K562 (cell line): ENCODE data around the gene AHCYL1. TPM values are rescaled to one million over a fixed set of nuclear protein-coding genes. Genes with fewer than 3 reads are reported as not detected.
A peak's percentile ranks its signal among the peaks of the same experiment; 100 is the strongest.

Experiments
- GATA2 ChIP-seq: sonication (generic); formaldehyde crosslinking; IDR thresholded peaks from 2 replicates; pipeline ENCODE4 v1.4.0; 2020; ENCODE audit warnings: mild to moderate bottlenecking, missing genetic modification reagents
- HCFC1 ChIP-seq: IDR thresholded peaks from 2 replicates; pipeline ENCODE4 v1.6.1; 2012; ENCODE audit warnings: low read depth, low read length, improper control_type of control experiment
- HDAC8 ChIP-seq: fragments of 450-650 bp; IDR thresholded peaks from 2 replicates; pipeline ENCODE4 v1.6.1; 2016; ENCODE audit warnings: mild to moderate bottlenecking, missing genetic modification characterization, moderate library complexity, missing compliant biosample characterization
- HIVEP1 ChIP-seq: fragments of 250-450 bp; sonication (Bioruptor Pico); IDR thresholded peaks from 2 replicates; pipeline ENCODE4 v1.4.0; 2020; ENCODE audit warnings: mild to moderate bottlenecking
- JUN ChIP-seq, 2 experiments: sonication (generic) in 1 of 2; formaldehyde crosslinking in 1 of 2; IDR thresholded peaks; 2 replicates each; pipeline versions ENCODE4 v1.6.1 to v1.8.0; 2012 to 2022; ENCODE audit warnings: borderline replicate concordance in 2 of 2, mild to moderate bottlenecking in 2 of 2, improper control_type of control experiment in 1 of 2, low read depth in 1 of 2, low read length in 1 of 2, missing genetic modification reagents in 1 of 2
- MEIS2 ChIP-seq: fragments of 450-650 bp; IDR thresholded peaks from 2 replicates; pipeline ENCODE4 v1.6.1; 2014; ENCODE audit warnings: mild to moderate bottlenecking; ENCODE audit not compliant: partially characterized antibody
- MXI1 ChIP-seq: IDR thresholded peaks from 2 replicates; pipeline ENCODE4 v1.6.1; 2011; ENCODE audit warnings: low read depth, mild to moderate bottlenecking, improper control_type of control experiment, low read length
- PBX2 ChIP-seq, 2 experiments: IDR thresholded peaks in 1 of 2; conservative IDR thresholded peaks in 1 of 2; 2 replicates each; pipeline ENCODE4 v1.6.1; 2016; ENCODE audit warnings: low read depth in 2 of 2, mild to moderate bottlenecking in 1 of 2, missing compliant biosample characterization in 1 of 2, missing genetic modification characterization in 1 of 2, moderate library complexity in 1 of 2
- RNF2 ChIP-seq: sonication (generic); IDR thresholded peaks from 2 replicates; pipeline ENCODE4 v1.6.1; 2016
- SMAD2 ChIP-seq: fragments of 150-350 bp; IDR thresholded peaks from 2 replicates; pipeline ENCODE4 v1.6.1; 2014; ENCODE audit warnings: low read depth, mild to moderate bottlenecking, low read length
- TAF7 ChIP-seq: fragments of 450-650 bp; IDR thresholded peaks from 2 replicates; pipeline ENCODE4 v1.6.1; 2016; ENCODE audit warnings: missing genetic modification characterization, missing compliant biosample characterization
- ZNF12 ChIP-seq: sonication (generic); formaldehyde crosslinking; IDR thresholded peaks from 2 replicates; pipeline ENCODE4 v1.4.0; 2020; ENCODE audit warnings: mild to moderate bottlenecking, missing genetic modification reagents
- ZNF316 ChIP-seq: fragments of 450-650 bp; IDR thresholded peaks from 2 replicates; pipeline ENCODE4 v1.6.1; 2016
- ZNF436 ChIP-seq: fragments of 250-450, 450-650 bp; sonication (Bioruptor Pico); formaldehyde crosslinking; IDR thresholded peaks from 2 replicates; pipeline ENCODE4 v1.7.0; 2020; ENCODE audit warnings: mild to moderate bottlenecking
- polyA plus RNA-seq, 8 experiments: library from polyadenylated mRNA; depleted of rRNA in 4 of 8; stranded (reverse) in 5 of 8; unstranded in 3 of 8; fragments of >200 nt; fragmentation: Nextera tagmentation in 2 of 8; fragmentation: Illumina TruSeq in 1 of 8; extraction: Ambion mirVana in 2 of 8; extraction: Trizol in 1 of 8; gene quantifications; 2 replicates each; pipeline versions ENCODE4 v1.2.1 to v1.2.3, GENCODE V29; 2011 to 2014; ENCODE audit warnings: inconsistent platforms in 1 of 8, missing spikeins in 1 of 8
- total RNA-seq, 7 experiments: library from RNA; depleted of rRNA in 6 of 7; stranded (reverse); fragments of >200 nt in 6 of 7; fragmentation: Illumina TruSeq in 2 of 7; extraction: Trizol in 2 of 7; gene quantifications; 2 replicates each; pipeline versions ENCODE4 v1.2.1 to v1.2.3, GENCODE V29; 2011 to 2021; ENCODE audit warnings: low replicate concordance in 1 of 7
- TF ChIP-seq, protein P1 (sequence below): sonication (generic); formaldehyde crosslinking; IDR thresholded peaks from 2 replicates; pipeline ENCODE4 v1.8.0; 2022; ENCODE audit warnings: mild to moderate bottlenecking, missing genetic modification reagents, borderline replicate concordance
- TF ChIP-seq, protein P2 (sequence below), 2 experiments: fragments of 150-350 bp in 1 of 2; IDR thresholded peaks; 2 replicates each; pipeline ENCODE4 v1.6.1; 2012 to 2016; ENCODE audit warnings: low read depth in 2 of 2, low read length in 2 of 2, mild to moderate bottlenecking in 1 of 2, moderate library complexity in 1 of 2
- TF ChIP-seq, protein P3 (sequence below): sonication (generic); formaldehyde crosslinking; IDR thresholded peaks from 2 replicates; pipeline ENCODE4 v1.4.0; 2020; ENCODE audit warnings: mild to moderate bottlenecking, missing genetic modification reagents

The AHCYL1 gene
- total and polyA plus RNA-seq, 9 of the 15 experiments (the other 6 are each of a cell fraction or from before 2014, with no cell fraction given), result 27.3 to 118 (median 44.5) TPM

- TF ChIP-seq, protein P1, sequence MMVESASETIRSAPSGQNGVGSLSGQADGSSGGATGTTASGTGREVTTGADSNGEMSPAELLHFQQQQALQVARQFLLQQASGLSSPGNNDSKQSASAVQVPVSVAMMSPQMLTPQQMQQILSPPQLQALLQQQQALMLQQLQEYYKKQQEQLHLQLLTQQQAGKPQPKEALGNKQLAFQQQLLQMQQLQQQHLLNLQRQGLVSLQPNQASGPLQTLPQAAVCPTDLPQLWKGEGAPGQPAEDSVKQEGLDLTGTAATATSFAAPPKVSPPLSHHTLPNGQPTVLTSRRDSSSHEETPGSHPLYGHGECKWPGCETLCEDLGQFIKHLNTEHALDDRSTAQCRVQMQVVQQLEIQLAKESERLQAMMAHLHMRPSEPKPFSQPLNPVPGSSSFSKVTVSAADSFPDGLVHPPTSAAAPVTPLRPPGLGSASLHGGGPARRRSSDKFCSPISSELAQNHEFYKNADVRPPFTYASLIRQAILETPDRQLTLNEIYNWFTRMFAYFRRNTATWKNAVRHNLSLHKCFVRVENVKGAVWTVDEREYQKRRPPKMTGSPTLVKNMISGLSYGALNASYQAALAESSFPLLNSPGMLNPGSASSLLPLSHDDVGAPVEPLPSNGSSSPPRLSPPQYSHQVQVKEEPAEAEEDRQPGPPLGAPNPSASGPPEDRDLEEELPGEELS, result no peak
- TF ChIP-seq TAF7, result no peak
- peak; percentile 53 for TF ChIP-seq MEIS2
- no peak for TF ChIP-seq ZNF436 (CRISPR knock-in tag)
- no peak for TF ChIP-seq MXI1
- no peak for TF ChIP-seq ZNF12 (CRISPR knock-in tag)
- no peak for TF ChIP-seq SMAD2
- TF ChIP-seq RNF2, result no peak
- 0 out of 2 replicates have a peak, but pooled peaks have one; percentile 14 for TF ChIP-seq GATA2 (CRISPR knock-in tag)
- TF ChIP-seq, protein P2, sequence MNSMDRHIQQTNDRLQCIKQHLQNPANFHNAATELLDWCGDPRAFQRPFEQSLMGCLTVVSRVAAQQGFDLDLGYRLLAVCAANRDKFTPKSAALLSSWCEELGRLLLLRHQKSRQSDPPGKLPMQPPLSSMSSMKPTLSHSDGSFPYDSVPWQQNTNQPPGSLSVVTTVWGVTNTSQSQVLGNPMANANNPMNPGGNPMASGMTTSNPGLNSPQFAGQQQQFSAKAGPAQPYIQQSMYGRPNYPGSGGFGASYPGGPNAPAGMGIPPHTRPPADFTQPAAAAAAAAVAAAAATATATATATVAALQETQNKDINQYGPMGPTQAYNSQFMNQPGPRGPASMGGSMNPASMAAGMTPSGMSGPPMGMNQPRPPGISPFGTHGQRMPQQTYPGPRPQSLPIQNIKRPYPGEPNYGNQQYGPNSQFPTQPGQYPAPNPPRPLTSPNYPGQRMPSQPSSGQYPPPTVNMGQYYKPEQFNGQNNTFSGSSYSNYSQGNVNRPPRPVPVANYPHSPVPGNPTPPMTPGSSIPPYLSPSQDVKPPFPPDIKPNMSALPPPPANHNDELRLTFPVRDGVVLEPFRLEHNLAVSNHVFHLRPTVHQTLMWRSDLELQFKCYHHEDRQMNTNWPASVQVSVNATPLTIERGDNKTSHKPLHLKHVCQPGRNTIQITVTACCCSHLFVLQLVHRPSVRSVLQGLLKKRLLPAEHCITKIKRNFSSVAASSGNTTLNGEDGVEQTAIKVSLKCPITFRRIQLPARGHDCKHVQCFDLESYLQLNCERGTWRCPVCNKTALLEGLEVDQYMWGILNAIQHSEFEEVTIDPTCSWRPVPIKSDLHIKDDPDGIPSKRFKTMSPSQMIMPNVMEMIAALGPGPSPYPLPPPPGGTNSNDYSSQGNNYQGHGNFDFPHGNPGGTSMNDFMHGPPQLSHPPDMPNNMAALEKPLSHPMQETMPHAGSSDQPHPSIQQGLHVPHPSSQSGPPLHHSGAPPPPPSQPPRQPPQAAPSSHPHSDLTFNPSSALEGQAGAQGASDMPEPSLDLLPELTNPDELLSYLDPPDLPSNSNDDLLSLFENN (IDR thresholded peaks at IDR 0.05; ENCODE audit: low read depth in 2 of 2, low read length in 2 of 2), result no peak
- no peak for TF ChIP-seq PBX2 (CRISPR knock-in tag; IDR thresholded peaks at IDR 0.05; ENCODE audit: low read depth)
- peak; percentile 46; the same call in 1 of the 2 replicates for TF ChIP-seq PBX2 (tag; conservative IDR thresholded peaks at IDR 0.05; ENCODE audit: low read depth)
- TF ChIP-seq ZNF316, result peak; percentile 70
- TF ChIP-seq HCFC1, result no peak
- TF ChIP-seq, protein P3, sequence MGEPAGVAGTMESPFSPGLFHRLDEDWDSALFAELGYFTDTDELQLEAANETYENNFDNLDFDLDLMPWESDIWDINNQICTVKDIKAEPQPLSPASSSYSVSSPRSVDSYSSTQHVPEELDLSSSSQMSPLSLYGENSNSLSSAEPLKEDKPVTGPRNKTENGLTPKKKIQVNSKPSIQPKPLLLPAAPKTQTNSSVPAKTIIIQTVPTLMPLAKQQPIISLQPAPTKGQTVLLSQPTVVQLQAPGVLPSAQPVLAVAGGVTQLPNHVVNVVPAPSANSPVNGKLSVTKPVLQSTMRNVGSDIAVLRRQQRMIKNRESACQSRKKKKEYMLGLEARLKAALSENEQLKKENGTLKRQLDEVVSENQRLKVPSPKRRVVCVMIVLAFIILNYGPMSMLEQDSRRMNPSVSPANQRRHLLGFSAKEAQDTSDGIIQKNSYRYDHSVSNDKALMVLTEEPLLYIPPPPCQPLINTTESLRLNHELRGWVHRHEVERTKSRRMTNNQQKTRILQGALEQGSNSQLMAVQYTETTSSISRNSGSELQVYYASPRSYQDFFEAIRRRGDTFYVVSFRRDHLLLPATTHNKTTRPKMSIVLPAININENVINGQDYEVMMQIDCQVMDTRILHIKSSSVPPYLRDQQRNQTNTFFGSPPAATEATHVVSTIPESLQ (CRISPR knock-in tag), result no peak
- no peak for TF ChIP-seq HIVEP1 (CRISPR knock-in tag)
- TF ChIP-seq HDAC8, result 0 out of 2 replicates have a peak, but pooled peaks have one; percentile 25
- TF ChIP-seq JUN (IDR thresholded peaks at IDR 0.05; ENCODE audit: borderline replicate concordance, low read depth, low read length), result no peak
- TF ChIP-seq JUN (CRISPR knock-in tag; IDR thresholded peaks at IDR 0.05; ENCODE audit: borderline replicate concordance), result no peak
Measured at GRCh38 chr1:109978761-109979488, 5.6 kb upstream of the AHCYL1 start (continued).
